Activated T-cell treated with anti-CD3 and anti-CD28 coated beads, Interleukin-2, amount 50 U/mL, for 72 hours (primary cell): ENCODE data around the gene ZNF341. TPM values are rescaled to one million over a fixed set of nuclear protein-coding genes. Genes with fewer than 3 reads are reported as not detected.

ENCODE experiments used
- ATAC-seq, 2 donors: fragments of 150-1000 bp; cut with Tn5 transposase; replicated peaks in 1 of 2; 2 replicates each; pipeline ENCODE4 v1.10.0; 2021; ENCODE audit warnings: moderate library complexity in 2 of 2, mild to moderate bottlenecking in 1 of 2
- DNase-seq, 2 donors: peaks; one replicate each; pipeline ENCODE4 v3.0.0; 2021 to 2022; ENCODE audit warnings: mixed read lengths in 1 of 2
- H3K27ac Mint-ChIP-seq: one replicate; pipeline ENCODE4 v1.8.0; 2022; ENCODE audit warnings: mild to moderate bottlenecking, moderate library complexity, mixed read lengths
- H3K27me3 Mint-ChIP-seq: one replicate; pipeline ENCODE4 v1.8.0; 2022; ENCODE audit warnings: low read depth, mixed read lengths
- H3K36me3 Mint-ChIP-seq, 2 donors: one replicate each; pipeline ENCODE4 v1.8.0; 2022; ENCODE audit warnings: mixed read lengths in 2 of 2, mild to moderate bottlenecking in 1 of 2; ENCODE audit not compliant: insufficient read depth in 2 of 2
- H3K4me1 Mint-ChIP-seq: one replicate; pipeline ENCODE4 v1.8.0; 2022; ENCODE audit warnings: low read depth, mixed read lengths
- H3K4me3 Mint-ChIP-seq, 2 donors: one replicate each; pipeline ENCODE4 v1.8.0; 2022; ENCODE audit warnings: mild to moderate bottlenecking in 2 of 2, mixed read lengths in 2 of 2, moderate library complexity in 2 of 2
- H3K9me3 Mint-ChIP-seq, 2 donors: one replicate each; pipeline ENCODE4 v1.8.0; 2022; ENCODE audit warnings: mixed read lengths in 2 of 2
- total RNA-seq, 2 donors: library from RNA; stranded (reverse); gene quantifications; one replicate each; pipeline ENCODE4 v1.2.3, GENCODE V29; 2022

The ZNF341 gene
- total RNA-seq, 2 donors from 2014 or later, result 3.0 to 3.3 TPM

- Mint-ChIP-seq H3K4me1 (peaks cover 81% of the 10 kb centered on the region), H3K9me3 (no peaks in the 10 kb centered on the region), H3K27ac (no peak overlapping the region), H3K27me3 (no peaks in the 10 kb centered on the region), H3K36me3 (peaks cover 0 to 2% of the 10 kb centered on the region in 2 donors), H3K4me3 (no peak overlapping the region)
- ATAC-seq (no peak), DNase-seq (no peak)
Measured at GRCh38 chr20:33822991-33823390, 91.2 kb downstream of the ZNF341 start.

- no peaks in the 10 kb centered on the region for H3K36me3 Mint-ChIP-seq
- H3K4me1 Mint-ChIP-seq, result peaks cover 81% of the 10 kb centered on the region
- H3K9me3 Mint-ChIP-seq, result no peaks in the 10 kb centered on the region
- no peaks in the 10 kb centered on the region for H3K27me3 Mint-ChIP-seq
- no peak overlapping the region for H3K4me3 Mint-ChIP-seq
- DNase-seq (no peak), ATAC-seq (no peak)
- H3K27ac Mint-ChIP-seq, result no peak overlapping the region
Measured at GRCh38 chr20:33824852-33825251, 93.1 kb downstream of the ZNF341 start.

- Mint-ChIP-seq H3K36me3 (no peaks in the 10 kb centered on the region), H3K4me1 (peaks cover 77% of the 10 kb centered on the region), H3K9me3 (no peaks in the 10 kb centered on the region), H3K27me3 (no peaks in the 10 kb centered on the region), H3K27ac (peak overlapping the region; percentile 13), H3K4me3 (no peak overlapping the region)
- ATAC-seq (no peak), DNase-seq (no peak)
Measured at GRCh38 chr20:33825340-33826269, 93.8 kb downstream of the ZNF341 start.

GRCh38 chr20:33826270-33826897, 94.6 kb downstream of the ZNF341 start:
- Mint-ChIP-seq H3K4me3 (no peak overlapping the region), H3K27me3 (no peaks in the 10 kb centered on the region), H3K36me3 (no peaks in the 10 kb centered on the region), H3K4me1 (peaks cover 76% of the 10 kb centered on the region), H3K27ac (no peak overlapping the region), H3K9me3 (no peaks in the 10 kb centered on the region)
- no peak for DNase-seq
- no peak for ATAC-seq

GRCh38 chr20:33827109-33827508, 95.3 kb downstream of the ZNF341 start:
- Mint-ChIP-seq H3K36me3 (no peaks in the 10 kb centered on the region), H3K9me3 (no peaks in the 10 kb centered on the region), H3K4me1 (peaks cover 75% of the 10 kb centered on the region), H3K27ac (no peak overlapping the region), H3K27me3 (no peaks in the 10 kb centered on the region), H3K4me3 (no peak overlapping the region)
- DNase-seq (no peak), ATAC-seq (no peak)

GRCh38 chr20:33827634-33828325, 96.0 kb downstream of the ZNF341 start:
- no peak overlapping the region for H3K4me3 Mint-ChIP-seq
- H3K27ac Mint-ChIP-seq, result no peak overlapping the region
- H3K4me1 Mint-ChIP-seq, result peaks cover 68% of the 10 kb centered on the region
- DNase-seq (no peak), ATAC-seq (no peak)
- H3K36me3 Mint-ChIP-seq, result no peaks in the 10 kb centered on the region
- no peaks in the 10 kb centered on the region for H3K9me3 Mint-ChIP-seq
- H3K27me3 Mint-ChIP-seq, result no peaks in the 10 kb centered on the region

GRCh38 chr20:33828326-33828844, 96.6 kb downstream of the ZNF341 start:
- Mint-ChIP-seq H3K36me3 (peaks cover 0 to 5% of the 10 kb centered on the region in 2 donors), H3K27ac (no peak overlapping the region), H3K27me3 (no peaks in the 10 kb centered on the region), H3K9me3 (no peaks in the 10 kb centered on the region), H3K4me3 (no peak overlapping the region), H3K4me1 (peaks cover 70% of the 10 kb centered on the region)
- DNase-seq (no peak), ATAC-seq (no peak)

GRCh38 chr20:33828967-33829560, 97.3 kb downstream of the ZNF341 start:
- ATAC-seq, result no peak
- Mint-ChIP-seq H3K4me3 (no peak overlapping the region), H3K36me3 (peaks cover 0 to 8% of the 10 kb centered on the region in 2 donors), H3K27ac (no peak overlapping the region), H3K9me3 (no peaks in the 10 kb centered on the region), H3K4me1 (peaks cover 68% of the 10 kb centered on the region), H3K27me3 (no peaks in the 10 kb centered on the region)
- no peak for DNase-seq

- ATAC-seq (no peak), DNase-seq (no peak)
- Mint-ChIP-seq H3K4me3 (no peak overlapping the region), H3K4me1 (peaks cover 68% of the 10 kb centered on the region), H3K27me3 (no peaks in the 10 kb centered on the region), H3K9me3 (no peaks in the 10 kb centered on the region), H3K27ac (no peak overlapping the region), H3K36me3 (peaks cover 0 to 10% of the 10 kb centered on the region in 2 donors)
Measured at GRCh38 chr20:33829636-33830035, 97.8 kb downstream of the ZNF341 start.

GRCh38 chr20:33830371-33830770, 98.6 kb downstream of the ZNF341 start:
- H3K36me3 Mint-ChIP-seq, result peaks cover 0 to 17% of the 10 kb centered on the region in 2 donors

GRCh38 chr20:33832103-33832804, 100.5 kb downstream of the ZNF341 start:
- H3K27ac Mint-ChIP-seq, result no peak overlapping the region
- no peaks in the 10 kb centered on the region for H3K9me3 Mint-ChIP-seq
- peaks cover 70% of the 10 kb centered on the region for H3K4me1 Mint-ChIP-seq
- H3K27me3 Mint-ChIP-seq, result no peaks in the 10 kb centered on the region
- DNase-seq (no peak), ATAC-seq (no peak)
- H3K4me3 Mint-ChIP-seq, result no peak overlapping the region
- H3K36me3 Mint-ChIP-seq, result peaks cover 0 to 22% of the 10 kb centered on the region in 2 donors

More at GRCh38 chr20:33830371-33830770, 98.6 kb downstream of the ZNF341 start:
- Mint-ChIP-seq H3K27ac (no peak overlapping the region), H3K4me3 (no peak overlapping the region), H3K9me3 (no peaks in the 10 kb centered on the region), H3K4me1 (peaks cover 68% of the 10 kb centered on the region), H3K27me3 (no peaks in the 10 kb centered on the region)
- no peak for DNase-seq
- ATAC-seq, result no peak

- Mint-ChIP-seq H3K4me3 (no peak overlapping the region), H3K27me3 (no peaks in the 10 kb centered on the region), H3K4me1 (peaks cover 66% of the 10 kb centered on the region), H3K27ac (no peak overlapping the region), H3K9me3 (no peaks in the 10 kb centered on the region), H3K36me3 (peaks cover 0 to 22% of the 10 kb centered on the region in 2 donors)
- ATAC-seq, result no peak
- DNase-seq, result no peak
Measured at GRCh38 chr20:33833333-33833732, 101.5 kb downstream of the ZNF341 start.
